NCI-H1694 (cell line): ENCODE measurements around the gene RAVER2.
"Not testable (repeated sequence)": the region's sequence is repeated elsewhere in the genome, so short reads cannot be mapped to it uniquely, and the experiment has no call there.

Experiments
- DNase-seq: peaks from one replicate; lab custom pipeline; 2025; lab: John Stamatoyannopoulos, UW

Gene RAVER2

DNA sequence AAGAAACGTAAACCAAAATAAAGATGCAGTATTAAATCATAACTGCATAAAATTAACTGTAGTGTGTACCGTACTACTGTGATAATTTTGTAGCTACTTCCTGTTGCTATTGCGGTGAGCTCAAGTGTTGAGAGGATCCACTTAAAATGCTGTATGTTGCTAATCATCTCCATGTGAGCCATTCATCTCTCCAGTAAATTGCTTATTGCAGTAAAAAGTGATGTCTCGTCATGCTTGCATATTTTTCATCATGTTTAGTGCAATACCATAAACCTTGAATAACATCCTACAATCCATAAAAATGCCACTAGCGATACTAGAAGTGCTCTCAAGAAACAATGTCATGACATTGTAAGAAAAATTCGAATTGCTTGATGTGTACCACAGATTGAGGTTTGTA lies 66.3 kb downstream of the RAVER2 start:
- no peak for DNase-seq

DNA sequence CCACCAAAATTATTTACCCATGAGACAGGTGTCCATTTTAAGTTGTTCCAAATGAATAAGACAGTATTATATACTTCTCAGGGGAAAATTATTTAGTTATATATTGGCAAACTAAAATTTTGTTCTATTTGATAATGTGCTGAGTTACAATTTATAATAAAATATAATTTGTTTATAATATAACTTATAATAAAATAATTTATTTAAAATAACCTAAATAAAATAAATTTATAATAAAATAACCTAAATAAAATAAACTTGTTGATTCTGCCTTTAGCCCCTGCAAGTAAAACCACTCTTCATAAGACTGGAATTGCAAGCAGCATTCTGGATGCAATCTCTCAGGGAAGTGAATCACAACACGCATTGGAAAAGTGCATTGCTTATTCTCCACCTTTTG lies 69.6 kb downstream of the RAVER2 start:
- DNase-seq = no peak

DNA sequence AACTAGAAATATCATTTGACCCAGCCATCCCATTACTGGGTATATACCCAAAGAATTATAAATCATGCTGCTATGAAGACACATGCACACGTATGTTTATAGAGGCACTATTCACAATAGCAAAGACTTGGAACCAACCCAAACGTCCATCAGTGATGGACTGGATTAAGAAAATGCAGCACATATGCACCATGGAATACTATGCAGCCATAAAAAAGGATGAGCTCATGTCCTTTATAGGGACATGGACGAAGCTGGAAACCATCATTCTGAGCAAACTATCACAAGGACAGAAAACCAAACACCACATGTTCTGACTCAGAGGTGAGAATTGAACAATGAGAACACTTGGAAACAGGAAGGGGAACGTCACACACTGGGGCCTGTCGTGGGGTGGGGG lies 72.5 kb downstream of the RAVER2 start:
- DNase-seq = not testable (repeated sequence)

DNA sequence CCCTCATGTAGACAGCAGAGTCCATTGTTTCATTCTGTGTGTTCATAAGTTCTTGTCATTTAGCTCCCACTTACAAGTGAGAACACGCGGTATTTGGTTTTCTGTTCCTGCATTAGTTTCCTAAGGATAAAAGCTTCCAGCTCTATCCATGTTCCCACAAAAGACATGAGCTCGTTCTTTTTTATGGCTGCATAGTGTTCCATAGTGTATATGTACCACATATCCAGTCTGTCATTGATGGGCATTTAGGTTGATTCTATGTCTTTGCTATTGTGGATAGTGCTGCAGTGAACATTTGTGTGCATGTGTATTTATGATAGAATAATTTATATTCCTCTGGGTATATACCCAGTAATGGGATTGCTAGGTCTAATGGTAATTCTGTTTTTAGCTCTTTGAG lies 75.7 kb downstream of the RAVER2 start:
- DNase-seq = not testable (repeated sequence)

DNA sequence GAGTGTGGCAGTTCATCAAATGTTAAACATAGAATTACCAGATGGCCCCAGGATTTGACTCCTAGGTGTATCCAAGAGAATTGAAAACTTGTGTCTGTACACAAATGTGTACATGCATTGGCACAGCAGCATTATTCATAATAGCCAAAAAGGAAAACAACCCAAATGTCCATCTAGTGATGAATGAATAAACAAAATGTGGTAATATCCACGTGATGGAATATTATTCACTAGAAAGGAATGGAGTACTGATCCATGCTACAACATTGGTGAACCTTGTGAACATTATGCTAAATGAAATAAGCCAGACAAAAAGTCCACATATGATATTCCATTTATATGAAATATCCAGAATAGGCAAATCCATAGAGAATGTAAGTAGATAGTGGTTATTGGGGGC lies 77.7 kb downstream of the RAVER2 start:
- DNase-seq = no peak

DNA sequence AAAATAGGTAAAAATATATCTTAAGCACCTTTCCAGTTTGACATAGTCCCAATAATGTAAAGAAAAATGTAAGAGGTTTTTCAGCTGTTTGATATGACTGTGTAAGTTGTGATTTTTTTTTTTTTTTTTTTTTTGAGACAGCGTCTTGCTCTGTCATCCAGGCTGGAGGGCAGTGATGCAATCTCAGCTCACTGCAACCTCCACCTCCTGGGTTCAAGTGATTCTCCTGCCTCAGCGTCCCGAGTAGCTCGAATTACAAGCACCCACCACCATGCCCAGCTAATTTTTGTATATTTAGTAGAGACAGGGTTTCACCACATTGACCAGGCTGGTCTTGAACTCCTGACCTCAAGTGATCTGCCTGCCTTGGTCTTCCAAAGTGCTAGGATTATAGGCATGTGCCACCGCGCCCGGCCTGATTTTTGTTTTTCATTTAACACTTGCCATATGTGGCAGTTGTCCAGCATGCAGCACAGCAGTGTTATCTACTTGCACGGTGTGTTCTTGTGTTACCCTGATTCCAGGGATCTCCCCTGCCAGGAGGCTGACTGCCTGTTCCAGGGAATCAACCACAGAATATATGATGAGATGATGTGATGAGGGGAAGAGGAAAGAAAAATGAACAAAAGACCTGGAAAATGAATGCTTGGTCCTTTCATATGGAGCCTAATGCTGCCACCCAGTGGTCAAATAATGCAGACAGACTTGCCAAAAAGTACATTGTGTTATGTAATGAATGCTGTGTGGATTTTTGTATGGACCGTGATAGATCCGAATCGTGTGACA lies 79.0 kb downstream of the RAVER2 start:
- peak; percentile 94 for DNase-seq

DNA sequence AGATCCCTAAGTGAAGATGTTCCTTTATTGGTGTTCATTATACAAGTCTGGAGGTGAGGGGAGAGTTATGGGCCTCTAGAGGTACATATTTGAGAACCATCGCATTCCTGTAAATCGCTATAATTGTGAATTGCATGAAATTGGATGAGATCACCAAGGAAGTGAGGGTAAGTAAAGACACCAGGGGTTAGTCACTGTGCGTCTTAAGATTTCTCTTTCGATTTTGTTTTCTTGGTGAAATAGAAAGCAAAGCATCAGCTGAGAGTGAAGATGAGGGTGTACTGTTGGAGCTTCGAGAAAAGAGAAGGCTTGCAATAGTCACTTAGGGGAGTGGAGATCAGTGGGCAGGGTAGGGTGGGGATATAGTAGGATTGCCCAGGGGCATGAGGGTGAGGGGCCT lies 82.1 kb downstream of the RAVER2 start:
- DNase-seq = no peak

DNA sequence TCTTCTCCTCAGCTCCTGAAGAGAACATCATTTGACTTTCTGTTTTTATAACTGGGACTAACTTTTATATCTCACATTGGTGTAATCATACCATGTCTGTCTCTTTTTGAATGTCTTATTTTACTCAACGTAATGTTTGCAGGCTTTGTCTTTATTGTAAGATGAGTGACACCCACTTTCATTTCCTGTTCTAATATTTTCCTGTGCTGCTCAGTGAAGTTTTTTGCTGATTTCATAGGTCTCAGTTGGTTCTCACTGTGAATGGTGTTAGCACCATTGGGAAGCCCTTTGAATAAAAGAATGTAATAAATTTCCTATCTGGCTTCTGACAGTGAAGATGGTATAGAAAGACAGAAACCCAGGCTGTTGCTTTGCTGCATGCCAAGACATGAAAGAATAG lies 84.0 kb downstream of the RAVER2 start:
- no peak for DNase-seq

DNA sequence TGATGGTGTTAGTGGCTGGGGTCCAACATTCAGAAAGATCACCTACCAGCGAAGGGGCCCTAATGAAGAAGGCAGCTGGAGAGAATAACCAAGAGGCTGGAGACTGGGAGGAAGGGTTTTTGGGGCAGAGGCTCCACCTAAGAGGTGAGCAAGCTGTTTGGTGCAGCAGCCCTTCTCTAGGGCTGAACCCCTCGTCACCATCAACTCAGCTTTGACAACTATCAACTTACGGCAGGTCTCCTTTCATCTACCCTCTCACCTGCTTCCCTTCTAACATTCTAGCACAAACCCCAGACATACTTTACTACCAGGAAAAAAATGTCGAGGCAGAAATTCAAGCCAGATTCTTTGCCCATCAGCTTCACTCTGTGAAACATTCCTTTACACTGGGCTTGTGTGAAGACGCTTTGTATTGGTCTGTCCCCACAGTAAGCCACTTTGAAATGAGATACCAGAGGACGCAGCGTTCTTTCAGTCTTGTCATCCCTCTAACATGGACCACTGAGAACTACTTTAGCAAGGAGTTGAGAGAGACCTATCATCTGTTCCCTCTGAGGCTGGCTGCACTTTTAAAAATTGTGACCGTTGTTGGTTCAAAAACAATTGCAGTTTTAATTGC lies 84.6 kb downstream of the RAVER2 start:
- no peak for DNase-seq

DNA sequence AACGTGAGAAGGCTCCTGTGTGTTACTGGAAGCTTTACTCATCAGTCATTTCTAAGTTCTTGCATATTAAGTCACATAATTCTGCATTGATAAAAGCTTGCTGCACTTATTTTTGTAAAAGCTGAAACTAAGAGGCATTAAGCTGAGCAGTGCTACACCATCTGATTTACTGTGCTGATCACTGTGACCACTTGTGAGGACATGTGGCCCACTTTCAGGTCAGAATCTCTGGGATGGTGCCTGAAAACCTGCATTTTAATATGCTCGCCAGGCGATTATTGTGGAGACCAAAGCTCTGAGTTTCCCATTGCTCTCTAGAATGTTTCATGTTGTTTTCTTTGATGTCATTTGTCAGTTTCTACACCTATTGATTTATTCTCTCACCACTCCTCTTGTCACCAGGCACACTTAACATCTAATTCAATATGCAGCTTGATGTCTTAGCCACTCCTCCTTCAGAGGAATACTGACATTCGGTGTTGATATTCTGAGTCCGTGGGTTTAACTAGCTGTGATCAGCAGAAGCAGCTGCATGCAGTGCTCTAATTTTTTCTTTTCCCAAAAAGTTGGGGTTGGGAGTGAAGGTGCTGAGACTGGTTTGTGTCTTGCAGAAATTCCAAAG lies 85.3 kb downstream of the RAVER2 start:
- DNase-seq = no peak

DNA sequence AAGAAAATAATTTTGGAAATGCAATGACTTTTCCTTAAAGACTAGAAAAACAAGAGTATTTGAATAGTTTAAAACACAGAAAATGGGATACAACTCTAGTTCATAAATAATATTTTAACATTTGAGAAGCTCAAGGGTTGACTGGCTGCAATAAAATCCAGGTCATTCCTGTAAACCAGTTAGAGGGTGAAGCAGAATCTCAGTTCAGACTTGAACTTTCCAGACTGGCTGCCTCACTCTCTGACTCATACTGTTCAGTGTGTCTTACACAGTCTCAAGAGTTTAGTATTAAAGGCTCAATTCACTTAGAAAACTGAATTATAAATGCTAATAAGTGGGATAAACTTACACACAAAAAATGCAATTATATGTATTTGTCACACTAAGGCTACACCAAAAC lies 89.9 kb downstream of the RAVER2 start:
- no peak for DNase-seq

DNA sequence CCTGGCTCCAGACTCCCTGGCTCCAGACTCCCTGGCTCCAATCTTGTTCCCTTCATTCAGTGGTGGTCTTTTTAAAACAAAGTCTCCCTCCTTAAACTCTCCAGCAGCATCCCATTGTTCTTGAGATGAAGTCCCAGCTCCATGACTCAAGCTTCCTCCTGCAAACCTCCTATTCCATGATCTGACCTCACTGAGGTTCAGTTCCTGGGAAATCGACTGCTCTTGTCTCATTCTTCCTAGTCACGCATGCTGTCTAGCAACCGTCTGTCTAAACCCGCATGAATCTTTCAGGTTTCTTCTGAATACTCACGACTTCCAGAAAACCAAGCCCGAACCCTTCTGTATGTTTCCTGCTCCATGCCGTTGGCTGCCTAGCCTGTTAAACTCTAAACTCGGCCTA lies 91.9 kb downstream of the RAVER2 start:
- DNase-seq = no peak

DNA sequence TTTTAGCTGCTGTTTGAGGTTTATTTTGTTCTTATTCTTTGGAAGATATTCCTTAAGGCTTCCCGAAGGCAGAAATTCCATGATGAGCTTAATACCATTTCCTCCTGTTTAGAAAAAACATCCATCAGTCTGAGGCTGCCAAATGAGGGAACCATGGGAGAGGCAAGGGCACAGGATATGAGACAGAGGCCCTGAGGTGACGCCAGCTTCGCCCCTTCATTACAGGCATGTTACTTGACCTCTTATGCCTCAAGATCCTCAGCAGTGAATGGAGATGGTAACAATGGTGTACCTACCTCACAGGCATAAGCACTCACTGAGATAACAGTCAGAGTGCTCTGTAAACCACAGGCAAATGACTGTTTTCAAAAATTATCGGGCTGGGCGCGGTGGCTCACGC lies 93.6 kb downstream of the RAVER2 start:
- no peak for DNase-seq

DNA sequence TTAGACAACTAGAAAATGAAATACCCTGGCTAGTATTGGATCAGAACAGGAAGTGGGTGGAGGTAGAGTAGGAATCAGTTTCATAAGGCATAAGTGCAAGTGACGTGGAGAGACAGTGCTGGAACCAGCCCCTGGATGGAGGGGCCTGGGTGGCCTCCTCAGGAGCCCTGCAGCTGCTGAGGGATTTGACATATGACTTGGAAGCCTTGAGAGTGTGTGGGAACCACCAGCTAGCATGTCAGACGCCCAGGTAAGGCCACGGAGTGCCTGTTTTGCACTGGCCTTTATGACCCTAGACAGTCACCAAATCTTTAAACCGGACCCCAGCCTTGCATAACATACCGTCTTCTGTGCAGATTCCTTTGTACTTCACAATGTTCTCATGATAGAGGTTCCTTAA lies 94.4 kb downstream of the RAVER2 start:
- DNase-seq = no peak

DNA sequence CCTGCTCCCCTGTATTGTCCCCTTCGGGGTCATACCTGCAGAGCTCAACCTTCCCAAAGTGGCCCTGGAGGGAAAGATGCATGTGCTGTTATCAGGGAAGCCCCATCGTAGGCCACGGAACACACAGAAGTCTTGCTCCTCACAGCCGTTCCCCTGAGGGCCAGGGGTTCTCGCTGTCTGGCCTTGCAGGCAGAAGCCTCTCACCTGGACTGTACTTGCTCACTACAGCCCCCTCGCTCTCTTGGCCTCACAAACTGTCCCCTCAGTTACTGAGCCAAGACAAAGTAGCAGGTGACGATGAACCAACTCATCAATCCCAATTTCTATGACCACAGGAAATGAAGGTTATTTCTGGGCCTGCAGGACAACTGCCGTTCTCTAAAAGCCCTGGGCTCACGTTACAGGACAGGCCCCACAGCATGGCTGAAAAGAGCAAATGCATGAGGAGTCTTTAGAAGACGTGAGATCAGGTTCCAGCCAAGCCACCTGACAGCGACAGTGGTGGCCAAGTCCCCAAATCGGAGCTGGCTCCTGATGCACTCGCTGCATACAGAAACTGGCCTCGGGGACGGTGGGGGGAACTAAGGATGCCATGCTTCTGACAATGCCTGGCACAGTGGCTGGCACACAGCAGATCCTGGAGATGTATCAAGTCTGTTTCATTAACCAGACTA lies 95.0 kb downstream of the RAVER2 start:
- DNase-seq = no peak

DNA sequence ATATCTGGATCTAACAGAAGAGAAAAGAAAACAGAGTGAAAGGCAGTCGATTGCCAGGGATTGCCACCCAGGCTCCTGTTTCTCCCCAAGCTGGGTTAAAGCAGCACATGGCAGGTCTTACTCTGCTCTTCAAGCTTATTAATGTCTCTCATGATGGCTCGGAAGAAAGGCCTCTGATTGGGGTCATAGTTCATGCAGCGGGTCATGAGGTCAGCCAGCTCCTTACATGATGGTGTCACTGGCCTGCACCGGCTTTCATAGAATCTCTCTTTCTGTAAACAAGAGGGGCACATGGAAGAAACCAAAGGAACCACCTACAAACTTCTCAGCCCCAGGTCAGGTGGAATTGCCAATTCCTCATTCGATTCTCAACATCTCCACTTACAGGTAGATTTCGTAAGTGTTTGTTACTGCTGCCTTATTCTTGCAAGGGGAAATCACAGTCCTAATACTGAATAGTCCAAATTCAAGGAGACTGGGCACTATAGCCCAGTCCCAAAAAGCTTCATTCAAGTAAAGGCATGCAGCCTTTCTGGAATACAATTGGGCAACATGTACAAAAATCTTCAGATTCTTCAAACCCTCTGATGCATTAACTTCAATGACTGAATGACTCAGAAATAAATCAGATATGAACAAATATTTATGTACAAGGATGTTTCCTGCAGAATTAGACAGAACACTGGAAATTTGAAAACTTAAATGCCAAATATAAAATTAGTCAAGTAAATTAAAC lies 96.6 kb downstream of the RAVER2 start:
- DNase-seq = no peak

DNA sequence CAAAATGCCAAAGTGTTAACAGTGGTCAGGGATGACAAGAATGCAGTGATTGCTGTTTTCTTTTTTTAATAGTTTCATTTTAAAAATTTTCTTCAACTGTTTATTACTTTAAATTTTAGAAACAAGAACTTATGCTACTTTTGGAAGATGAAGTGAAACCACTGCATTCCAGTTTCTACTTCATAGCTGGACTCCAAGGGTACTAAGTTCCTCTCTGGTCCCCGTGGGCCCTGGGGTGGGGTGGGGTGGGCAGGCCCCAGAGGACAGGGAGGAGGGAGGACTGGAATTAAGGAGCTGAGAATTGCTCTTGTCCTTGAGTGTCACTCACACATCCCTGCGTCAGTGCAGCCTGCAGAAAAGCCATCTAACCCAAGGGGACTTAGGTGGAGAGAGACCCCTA lies 97.3 kb downstream of the RAVER2 start:
- DNase-seq = no peak

DNA sequence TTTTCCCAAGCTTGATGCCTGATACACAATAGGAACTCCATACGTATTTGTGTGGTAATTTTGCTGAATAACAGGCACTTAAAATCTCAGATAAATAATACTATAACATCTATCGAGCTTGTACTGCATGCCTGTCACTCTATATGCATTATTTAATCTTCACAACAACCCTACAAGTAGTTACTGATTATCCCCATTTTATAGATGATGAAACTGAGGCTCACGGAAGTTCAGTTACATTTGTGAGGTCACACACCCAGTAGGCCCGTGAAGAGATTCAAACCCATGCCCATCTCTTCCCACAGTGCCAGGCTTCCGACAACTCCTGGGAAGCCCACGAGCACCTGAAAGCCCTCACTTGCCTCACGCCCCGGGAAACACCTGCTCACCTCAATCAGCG lies 98.8 kb downstream of the RAVER2 start:
- DNase-seq = no peak

DNA sequence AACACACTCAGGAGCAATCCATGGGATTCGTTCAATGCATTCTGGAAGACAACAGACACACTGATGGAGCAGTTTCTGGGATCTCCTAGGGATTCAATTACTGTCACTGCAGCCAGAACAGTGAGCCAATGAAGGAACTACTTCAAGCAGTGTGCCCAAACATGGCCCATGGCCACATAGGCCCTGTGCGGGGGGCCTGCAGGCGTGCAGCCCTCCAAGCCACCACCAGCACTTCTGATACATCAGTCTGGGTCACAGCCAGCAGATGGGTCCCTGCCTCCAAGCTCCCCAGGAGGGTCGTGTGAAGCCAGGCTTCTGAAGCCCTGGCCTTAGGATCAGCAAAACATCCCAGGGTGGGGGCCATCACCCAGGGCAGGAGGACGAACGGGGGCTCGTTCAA lies 99.3 kb downstream of the RAVER2 start:
- no peak for DNase-seq

DNA sequence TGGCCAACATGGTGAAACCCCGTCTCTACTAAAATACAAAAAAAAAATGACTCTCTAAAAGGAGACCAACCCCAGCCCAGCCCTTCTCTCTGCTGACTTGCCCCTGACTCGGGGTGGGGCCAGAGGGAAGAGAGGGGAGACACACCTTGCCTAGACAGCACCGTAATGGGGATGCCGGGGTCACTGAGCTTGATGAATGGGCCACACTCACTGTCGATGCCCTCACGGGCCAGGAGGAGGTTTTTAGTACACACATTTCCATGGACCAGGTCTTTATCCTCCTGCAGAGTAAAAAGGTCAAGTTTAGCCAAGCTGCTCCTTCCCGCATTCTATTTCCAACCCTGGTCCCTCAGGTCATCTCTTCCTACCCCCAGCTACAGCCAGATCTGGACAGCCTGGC lies 99.7 kb downstream of the RAVER2 start:
- no peak for DNase-seq

DNA sequence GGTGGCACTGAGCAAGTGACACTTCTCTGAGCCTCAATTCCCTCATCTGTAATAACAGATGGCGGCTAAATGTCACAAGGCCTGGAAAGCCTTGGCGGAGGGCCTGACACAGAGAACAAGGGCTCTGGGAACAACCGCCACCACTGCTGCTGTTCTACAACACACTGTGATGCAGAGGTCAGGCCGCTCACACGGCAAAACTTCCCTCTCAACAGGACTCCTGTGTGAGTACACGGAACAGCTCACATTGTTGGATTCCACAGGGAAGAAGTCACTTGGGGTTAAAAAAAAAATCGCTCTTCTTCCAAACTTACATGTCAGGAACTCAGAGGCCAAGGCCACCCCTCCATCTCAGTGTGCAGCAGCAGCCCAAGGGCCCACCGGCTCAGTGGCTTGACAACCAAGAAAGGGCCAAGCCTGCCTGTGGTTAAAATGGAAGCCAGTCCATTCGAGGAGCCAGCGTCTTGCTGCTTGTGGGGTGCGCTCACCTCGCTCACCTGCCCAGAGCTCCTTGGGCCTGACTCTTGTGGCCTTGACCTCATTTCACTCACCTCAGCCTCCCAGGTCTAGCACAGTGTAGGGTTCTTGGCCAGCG lies 101.1 kb downstream of the RAVER2 start:
- DNase-seq = no peak
